A549 (cell line): ENCODE measurements around the gene KEL.

Experiments
- CHD2 ChIP-seq: fragments of 150-350 bp; IDR thresholded peaks from 2 replicates; pipeline ENCODE4 v1.6.1; 2014; ENCODE audit warnings: low read length; ENCODE audit not compliant: partially characterized antibody
- FOSL2 ChIP-seq, 2 experiments: fragments of 450-650 bp in 1 of 2; fragments of >200 bp in 1 of 2; sonication (Bioruptor Twin) in 1 of 2; formaldehyde crosslinking; IDR thresholded peaks; 2 replicates each; pipeline versions ENCODE4 v1.5.0 to v1.6.1; 2016 to 2020; ENCODE audit warnings: mild to moderate bottlenecking in 1 of 2, moderate library complexity in 1 of 2
- JUN ChIP-seq, 2 experiments: fragments of >200 bp; sonication (Bioruptor Twin); formaldehyde crosslinking; IDR thresholded peaks; 2 replicates in 1 of 2; 3 replicates in 1 of 2; pipeline ENCODE4 v1.6.1; 2016 to 2017
- MYC ChIP-seq: IDR thresholded peaks from 2 replicates; pipeline ENCODE4 v1.6.1; 2012; ENCODE audit warnings: mild to moderate bottlenecking, inconsistent platforms, low read length, improper control_type of control experiment, borderline replicate concordance
- NFE2L2 ChIP-seq: fragments of 150-350 bp; conservative IDR thresholded peaks from 2 replicates; pipeline ENCODE4 v1.6.1; 2014; ENCODE audit warnings: low read length
- PHF8 ChIP-seq: fragments of 200-600 bp; sonication (generic); IDR thresholded peaks from 2 replicates; pipeline ENCODE4 v1.6.1; 2016; ENCODE audit warnings: low read depth, mild to moderate bottlenecking, antibody characterized with exemption, moderate library complexity, borderline replicate concordance
- RFX5 ChIP-seq: fragments of 450-650 bp; IDR thresholded peaks from 2 replicates; pipeline ENCODE4 v1.7.1; 2014; ENCODE audit warnings: antibody characterized with exemption, mild to moderate bottlenecking, moderate library complexity
- SMC3 ChIP-seq: fragments of >200 bp; sonication (Bioruptor Twin); formaldehyde crosslinking; IDR thresholded peaks from 3 replicates; pipeline ENCODE4 v1.6.1; 2018; ENCODE audit warnings: inconsistent platforms
- TF ChIP-seq, protein P1 (sequence below): fragments of >200 bp; sonication (Bioruptor Twin); formaldehyde crosslinking; IDR thresholded peaks from 3 replicates; pipeline ENCODE4 v1.5.1; 2016
- TF ChIP-seq, protein P2 (sequence below): IDR thresholded peaks from 2 replicates; pipeline ENCODE4 v1.6.1; 2012
- TF ChIP-seq, protein P3 (sequence below): IDR thresholded peaks from 2 replicates; pipeline ENCODE4 v1.6.1; 2012

DNA sequence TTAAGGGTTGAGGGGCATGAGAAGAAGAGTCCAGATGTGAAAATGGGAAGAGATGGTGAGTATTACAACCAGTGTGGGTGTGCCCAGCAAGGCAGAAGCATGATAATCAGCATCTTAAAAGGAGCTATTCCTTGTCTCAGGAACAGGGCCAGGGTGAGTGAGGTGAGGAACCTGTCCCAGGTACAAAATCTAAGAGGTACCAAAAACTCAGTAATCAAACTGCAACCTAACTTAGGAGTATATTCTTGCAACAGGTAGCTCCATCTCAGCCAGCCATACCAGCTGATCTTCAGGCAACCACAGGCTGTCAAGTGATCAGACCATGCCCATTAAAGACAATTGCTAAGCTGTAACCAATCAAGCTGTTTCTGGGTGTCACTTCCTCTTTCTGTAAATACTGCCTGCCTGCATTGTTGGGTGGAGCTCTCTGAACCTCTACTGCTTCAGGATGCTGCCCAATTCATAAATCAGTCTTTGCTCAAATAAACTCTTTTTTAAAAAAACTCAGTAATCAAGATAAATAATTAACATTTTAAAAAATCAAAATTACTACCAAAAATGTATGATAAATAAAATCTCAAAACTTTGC lies 7.4 kb downstream of the KEL start:
- TF ChIP-seq MYC: no peak
- TF ChIP-seq JUN (IDR thresholded peaks at IDR 0.05): no peak
- TF ChIP-seq PHF8: no peak
- TF ChIP-seq RFX5: no peak
- TF ChIP-seq, protein P1, sequence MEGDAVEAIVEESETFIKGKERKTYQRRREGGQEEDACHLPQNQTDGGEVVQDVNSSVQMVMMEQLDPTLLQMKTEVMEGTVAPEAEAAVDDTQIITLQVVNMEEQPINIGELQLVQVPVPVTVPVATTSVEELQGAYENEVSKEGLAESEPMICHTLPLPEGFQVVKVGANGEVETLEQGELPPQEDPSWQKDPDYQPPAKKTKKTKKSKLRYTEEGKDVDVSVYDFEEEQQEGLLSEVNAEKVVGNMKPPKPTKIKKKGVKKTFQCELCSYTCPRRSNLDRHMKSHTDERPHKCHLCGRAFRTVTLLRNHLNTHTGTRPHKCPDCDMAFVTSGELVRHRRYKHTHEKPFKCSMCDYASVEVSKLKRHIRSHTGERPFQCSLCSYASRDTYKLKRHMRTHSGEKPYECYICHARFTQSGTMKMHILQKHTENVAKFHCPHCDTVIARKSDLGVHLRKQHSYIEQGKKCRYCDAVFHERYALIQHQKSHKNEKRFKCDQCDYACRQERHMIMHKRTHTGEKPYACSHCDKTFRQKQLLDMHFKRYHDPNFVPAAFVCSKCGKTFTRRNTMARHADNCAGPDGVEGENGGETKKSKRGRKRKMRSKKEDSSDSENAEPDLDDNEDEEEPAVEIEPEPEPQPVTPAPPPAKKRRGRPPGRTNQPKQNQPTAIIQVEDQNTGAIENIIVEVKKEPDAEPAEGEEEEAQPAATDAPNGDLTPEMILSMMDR: no peak
- no peak for TF ChIP-seq FOSL2 (IDR thresholded peaks at IDR 0.05)
- no peak for TF ChIP-seq FOSL2 (CRISPR knock-in tag; IDR thresholded peaks at IDR 0.05)
- TF ChIP-seq, protein P2, sequence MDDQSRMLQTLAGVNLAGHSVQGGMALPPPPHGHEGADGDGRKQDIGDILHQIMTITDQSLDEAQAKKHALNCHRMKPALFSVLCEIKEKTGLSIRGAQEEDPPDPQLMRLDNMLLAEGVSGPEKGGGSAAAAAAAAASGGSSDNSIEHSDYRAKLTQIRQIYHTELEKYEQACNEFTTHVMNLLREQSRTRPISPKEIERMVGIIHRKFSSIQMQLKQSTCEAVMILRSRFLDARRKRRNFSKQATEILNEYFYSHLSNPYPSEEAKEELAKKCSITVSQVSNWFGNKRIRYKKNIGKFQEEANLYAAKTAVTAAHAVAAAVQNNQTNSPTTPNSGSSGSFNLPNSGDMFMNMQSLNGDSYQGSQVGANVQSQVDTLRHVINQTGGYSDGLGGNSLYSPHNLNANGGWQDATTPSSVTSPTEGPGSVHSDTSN: no peak
- no peak for TF ChIP-seq NFE2L2
- TF ChIP-seq, protein P3, sequence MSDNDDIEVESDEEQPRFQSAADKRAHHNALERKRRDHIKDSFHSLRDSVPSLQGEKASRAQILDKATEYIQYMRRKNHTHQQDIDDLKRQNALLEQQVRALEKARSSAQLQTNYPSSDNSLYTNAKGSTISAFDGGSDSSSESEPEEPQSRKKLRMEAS: no peak
- no peak for TF ChIP-seq SMC3
- TF ChIP-seq CHD2: no peak
